22Rv1 (cell line): Measurements from ENCODE around the gene ADAMTS17.

Source experiments
- CTCF ChIP-seq: fragments of 450-650 bp; IDR thresholded peaks from 2 replicates; pipeline ENCODE4 v1.5.1; 2017; ENCODE audit warnings: mild to moderate bottlenecking
- ZFX ChIP-seq: fragments of 450-650 bp; IDR thresholded peaks from 2 replicates; pipeline ENCODE4 v1.6.1; 2017; ENCODE audit warnings: antibody characterized with exemption, borderline replicate concordance

- TF ChIP-seq CTCF (no peak), ZFX (no peak)
These were observed 45.7 kb downstream of the ADAMTS17 start for GRCh38 chr15:100295939-100296565.
